Sigmoid colon (tissue), 7 donors: ENCODE results near the gene PDE6A. TPM values are rescaled to one million over a fixed set of nuclear protein-coding genes. Genes with fewer than 3 reads are reported as not detected.

ENCODE experiments used
- DNase-seq: peaks from one replicate; pipeline ENCODE4 v3.0.0-alpha.2; 2019
- H3K27ac ChIP-seq, 4 donors: fragments of 200-600 bp; sonication (generic); one replicate each; pipeline ENCODE4 v1.5.1; 2016 to 2019; ENCODE audit warnings: mild to moderate bottlenecking in 1 of 4
- H3K27me3 ChIP-seq, 3 donors: fragments of 200-600 bp; sonication (generic); one replicate each; pipeline ENCODE4 v1.5.1; 2019; ENCODE audit warnings: mild to moderate bottlenecking in 1 of 3
- H3K36me3 ChIP-seq, 4 donors: fragments of 200-600 bp; sonication (generic); one replicate each; pipeline ENCODE4 v1.5.1; 2016 to 2019
- H3K4me1 ChIP-seq, 4 donors: fragments of 200-600 bp; sonication (generic); one replicate each; pipeline ENCODE4 v1.5.1; 2017 to 2019
- H3K4me3 ChIP-seq, 4 donors: fragments of 200-600 bp; sonication (generic); one replicate each; pipeline ENCODE4 v1.5.1; 2017 to 2019; ENCODE audit warnings: mild to moderate bottlenecking in 2 of 4, moderate library complexity in 1 of 4
- H3K9me3 ChIP-seq, 4 donors: fragments of 200-600 bp in 3 of 4; sonication (generic) in 3 of 4; one replicate each; pipeline versions ENCODE4 v1.5.1 to v1.6.1; 2013 to 2019
- EP300 ChIP-seq, 4 donors: sonication (generic); formaldehyde crosslinking; IDR thresholded peaks; one replicate each; pipeline ENCODE4 v1.6.1; 2017; ENCODE audit warnings: antibody characterized with exemption in 4 of 4
- POLR2A ChIP-seq, 2 donors: fragments of 450-650 bp; IDR thresholded peaks; one replicate each; pipeline ENCODE4 v1.6.1; 2016; ENCODE audit warnings: antibody characterized with exemption in 2 of 2, mild to moderate bottlenecking in 2 of 2, moderate library complexity in 2 of 2
- POLR2AphosphoS5 ChIP-seq, 4 donors: sonication (generic); formaldehyde crosslinking; IDR thresholded peaks; one replicate each; pipeline ENCODE4 v1.6.1; 2017; ENCODE audit warnings: antibody characterized with exemption in 4 of 4
- WGBS, 2 donors: extraction: QIAGEN DNeasy Blood & Tissue Kit; methylation state at CpG; one replicate each; pipeline ENCODE4 v1.1.7; 2013; 5-methylcytosine and 5-hydroxymethylcytosine counted together
- intact Hi-C: fragments of 100-400 bp; cut with DNase I; formaldehyde crosslinking; loops from one replicate; pipeline ENCODE4 v1.15.1; 2023
- polyA plus RNA-seq, 3 donors: library from polyadenylated mRNA; stranded (reverse); fragments of 200-250 nt; gene quantifications; one replicate each; pipeline ENCODE4 v1.2.3, GENCODE V29; 2013
- total RNA-seq, 4 donors: library from RNA; depleted of rRNA; stranded (reverse); fragments of >200 nt; gene quantifications; one replicate each; pipeline ENCODE4 v1.1.0, GENCODE V29; 2016
- TF ChIP-seq, protein P1 (sequence below), 4 experiments: fragments of 450-650 bp in 3 of 4; fragments of 200-600 bp in 1 of 4; IDR thresholded peaks; one replicate each; pipeline ENCODE4 v1.5.1; 2016 to 2019; ENCODE audit warnings: antibody characterized with exemption in 4 of 4, mild to moderate bottlenecking in 3 of 4, moderate library complexity in 2 of 4
- donor health status: healthy with polysubstance abuse.
- donor health status: Bipolar disorder and iron deficiency.
- donor health status: healthy.

Gene PDE6A
- total and polyA plus RNA-seq, 7 donors, result 1.6 to 2.8 (median 2.4) TPM; not detected in 4

DNA sequence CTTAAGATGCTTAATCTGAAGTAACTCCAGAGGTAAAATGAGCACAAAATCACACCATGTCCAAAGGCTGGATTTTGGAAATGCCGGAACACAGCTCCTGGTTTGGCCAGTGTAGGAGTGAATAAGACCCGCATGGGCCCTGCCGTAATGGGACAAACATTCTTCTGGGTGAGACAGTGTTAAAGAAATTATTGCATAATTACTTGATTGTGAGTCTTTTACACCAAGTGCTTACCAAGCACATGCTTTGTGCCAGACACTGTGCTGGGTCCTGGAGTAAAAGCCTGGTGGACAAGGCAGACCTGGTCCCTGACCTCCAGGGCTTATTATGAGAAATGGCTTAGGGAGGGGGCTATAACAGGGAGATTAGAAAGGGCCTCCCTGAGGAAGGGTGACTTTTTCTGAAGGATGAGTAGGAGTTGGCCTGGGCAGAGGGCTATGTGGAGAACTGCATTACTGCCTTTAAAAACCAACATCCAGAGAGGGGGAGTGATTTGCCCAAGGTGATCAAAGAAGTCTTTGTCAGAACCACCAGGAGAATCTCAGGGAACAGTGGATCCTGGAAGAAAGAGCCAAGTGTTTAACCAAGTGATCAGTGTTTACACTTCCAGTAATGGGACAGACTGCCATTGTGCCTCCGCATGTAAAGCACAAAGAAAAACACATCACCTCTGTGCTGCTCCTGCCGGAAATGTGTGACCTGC, 3.5 kb downstream of the PDE6A start:
- intact Hi-C loops, result no loop called here
- H3K4me1 ChIP-seq, result no peaks in the 10 kb centered on the region
- H3K4me3 ChIP-seq, result no peak overlapping the region
- TF ChIP-seq, protein P1, sequence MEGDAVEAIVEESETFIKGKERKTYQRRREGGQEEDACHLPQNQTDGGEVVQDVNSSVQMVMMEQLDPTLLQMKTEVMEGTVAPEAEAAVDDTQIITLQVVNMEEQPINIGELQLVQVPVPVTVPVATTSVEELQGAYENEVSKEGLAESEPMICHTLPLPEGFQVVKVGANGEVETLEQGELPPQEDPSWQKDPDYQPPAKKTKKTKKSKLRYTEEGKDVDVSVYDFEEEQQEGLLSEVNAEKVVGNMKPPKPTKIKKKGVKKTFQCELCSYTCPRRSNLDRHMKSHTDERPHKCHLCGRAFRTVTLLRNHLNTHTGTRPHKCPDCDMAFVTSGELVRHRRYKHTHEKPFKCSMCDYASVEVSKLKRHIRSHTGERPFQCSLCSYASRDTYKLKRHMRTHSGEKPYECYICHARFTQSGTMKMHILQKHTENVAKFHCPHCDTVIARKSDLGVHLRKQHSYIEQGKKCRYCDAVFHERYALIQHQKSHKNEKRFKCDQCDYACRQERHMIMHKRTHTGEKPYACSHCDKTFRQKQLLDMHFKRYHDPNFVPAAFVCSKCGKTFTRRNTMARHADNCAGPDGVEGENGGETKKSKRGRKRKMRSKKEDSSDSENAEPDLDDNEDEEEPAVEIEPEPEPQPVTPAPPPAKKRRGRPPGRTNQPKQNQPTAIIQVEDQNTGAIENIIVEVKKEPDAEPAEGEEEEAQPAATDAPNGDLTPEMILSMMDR (IDR thresholded peaks at IDR 0.05), result no peak
- TF ChIP-seq POLR2AphosphoS5 (IDR thresholded peaks at IDR 0.05) (no peak), POLR2A (IDR thresholded peaks at IDR 0.05) (no peak), EP300 (IDR thresholded peaks at IDR 0.05) (no peak)
- DNase-seq, result no peak
- no peaks in the 10 kb centered on the region for H3K27me3 ChIP-seq
- no peaks in the 10 kb centered on the region for H3K36me3 ChIP-seq
- H3K27ac ChIP-seq, result no peak overlapping the region
- H3K9me3 ChIP-seq, result no peaks in the 10 kb centered on the region
- WGBS, 2 donors, result 61 to 78% methylated on average over 5 of the region's 5 CpGs

DNA sequence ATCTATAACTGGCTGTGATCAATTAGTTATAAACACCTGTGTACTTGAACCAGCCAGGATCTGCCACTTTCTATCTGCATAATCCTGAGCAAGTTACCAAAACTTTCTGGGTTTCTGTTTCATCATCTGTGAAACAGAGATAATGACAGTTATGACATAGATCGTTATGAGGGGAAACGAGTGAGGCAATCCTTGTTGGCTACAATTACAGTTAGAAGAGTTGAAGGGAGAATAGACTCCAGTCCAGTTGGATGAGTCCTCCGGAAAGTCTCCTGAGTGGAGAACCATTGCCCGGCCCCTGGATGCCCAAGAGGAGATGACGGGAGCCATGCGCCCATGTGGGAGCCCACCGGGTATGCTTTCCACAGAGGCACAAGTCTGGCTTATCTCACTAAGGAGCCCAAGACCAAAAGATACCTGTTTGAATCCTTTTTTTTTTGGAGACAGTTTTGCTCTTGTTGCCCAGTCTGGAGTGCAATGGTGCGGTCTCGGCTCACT, 4.5 kb downstream of the PDE6A start:
- Histone ChIP-seq H3K9me3 (no peaks in the 10 kb centered on the region), H3K4me1 (no peaks in the 10 kb centered on the region), H3K4me3 (no peak overlapping the region), H3K36me3 (no peaks in the 10 kb centered on the region), H3K27ac (no peak overlapping the region), H3K27me3 (no peaks in the 10 kb centered on the region)
- no peak for TF ChIP-seq POLR2A (IDR thresholded peaks at IDR 0.05)
- TF ChIP-seq, protein P1 (IDR thresholded peaks at IDR 0.05), result no peak
- TF ChIP-seq EP300 (IDR thresholded peaks at IDR 0.05), result no peak
- TF ChIP-seq POLR2AphosphoS5 (IDR thresholded peaks at IDR 0.05), result no peak
- 77 to 80% methylated on average over 9 of the region's 9 CpGs for WGBS, 2 donors
- intact Hi-C loops, result no loop called here
- DNase-seq, result no peak

DNA sequence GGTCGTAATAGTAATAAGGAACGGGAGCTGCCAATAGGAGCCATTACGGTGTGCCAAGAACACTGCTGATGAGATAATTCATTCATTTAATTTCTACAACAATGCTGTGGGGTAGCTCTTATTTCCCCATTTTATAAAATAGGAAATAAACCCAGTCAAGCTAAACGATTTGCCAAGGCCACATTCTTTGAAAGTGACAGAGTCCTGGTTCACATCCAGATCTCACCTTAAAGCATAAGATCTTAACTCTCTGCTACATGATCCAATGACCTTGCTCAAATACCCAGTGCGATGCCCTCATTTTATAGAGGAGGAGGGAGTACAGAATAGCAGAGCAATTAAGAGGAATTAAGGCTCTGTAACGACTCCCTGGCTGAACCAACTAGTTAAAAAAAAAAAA, 5.0 kb downstream of the PDE6A start:
- intact Hi-C loops, result no loop called here
- Histone ChIP-seq H3K36me3 (no peaks in the 10 kb centered on the region), H3K4me3 (no peak overlapping the region), H3K27ac (no peak overlapping the region), H3K4me1 (no peaks in the 10 kb centered on the region), H3K27me3 (no peaks in the 10 kb centered on the region), H3K9me3 (no peaks in the 10 kb centered on the region)
- DNase-seq, result no peak
- WGBS, 2 donors, result 37 to 68% methylated on average over 6 of the region's 6 CpGs
- no peak for TF ChIP-seq EP300 (IDR thresholded peaks at IDR 0.05)
- TF ChIP-seq, protein P1 (IDR thresholded peaks at IDR 0.05), result no peak

DNA sequence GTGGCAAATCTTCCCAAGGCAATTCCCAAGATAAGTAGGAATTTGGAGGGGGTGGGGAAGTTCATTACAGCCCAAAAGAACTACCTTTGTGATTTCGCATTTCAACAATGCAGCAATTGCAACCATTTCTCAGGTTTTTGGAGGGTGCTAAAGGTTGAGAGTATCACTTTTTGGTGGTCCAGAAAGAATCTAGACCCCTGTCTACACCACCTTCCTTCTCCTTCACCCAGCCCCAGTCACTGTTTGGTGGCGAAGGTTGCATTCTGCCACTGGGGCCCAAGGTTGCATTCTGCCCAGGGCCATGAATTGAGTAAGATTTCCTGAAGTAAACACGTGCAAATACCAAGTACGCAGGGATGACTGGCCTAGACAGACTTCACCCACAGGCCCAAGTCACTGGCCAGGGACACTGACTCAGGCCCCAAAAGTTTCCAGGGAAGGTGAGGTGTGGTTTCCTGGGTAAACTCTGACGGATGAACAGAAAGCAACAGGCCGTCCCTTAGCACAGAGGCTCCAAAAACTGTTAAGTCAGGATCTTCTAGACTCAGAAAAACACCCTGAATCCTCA, 5.7 kb downstream of the PDE6A start:
- TF ChIP-seq EP300 (IDR thresholded peaks at IDR 0.05) (no peak), POLR2AphosphoS5 (IDR thresholded peaks at IDR 0.05) (no peak), POLR2A (IDR thresholded peaks at IDR 0.05) (no peak)
- TF ChIP-seq, protein P1 (IDR thresholded peaks at IDR 0.05), result no peak
- Histone ChIP-seq H3K9me3 (no peaks in the 10 kb centered on the region), H3K4me1 (no peaks in the 10 kb centered on the region), H3K27me3 (no peaks in the 10 kb centered on the region), H3K4me3 (no peak overlapping the region), H3K27ac (no peak overlapping the region), H3K36me3 (no peaks in the 10 kb centered on the region)
- DNase-seq, result no peak
- intact Hi-C loops, result no loop called here
- WGBS, 2 donors, result 75 to 82% methylated on average over 6 of the region's 6 CpGs
